DND-41 (cell line): ENCODE measurements around the gene SARM1.

Source experiments
- ATAC-seq: fragments of 200-7000 bp; cut with Tn5 transposase; 3 replicates; pipeline ENCODE4 v1.9.1; 2021; ENCODE audit warnings: low read depth; ENCODE audit not compliant: insufficient read depth
- DNase-seq: peaks from one replicate; pipeline ENCODE4 v3.0.0-alpha.2; 2020
- H2AFZ ChIP-seq: 2 replicates; pipeline ENCODE4 v1.6.0; 2012; ENCODE audit warnings: low read depth, low read length
- H3K27ac ChIP-seq: 2 replicates; pipeline ENCODE4 v1.5.1; 2012; ENCODE audit warnings: low read length, inconsistent platforms
- H3K27me3 ChIP-seq: fragments of 200-600 bp; sonication (generic); 2 replicates; pipeline ENCODE4 v1.6.0; 2012; ENCODE audit warnings: low read length, mild to moderate bottlenecking, inconsistent platforms; ENCODE audit not compliant: insufficient read depth, poor library complexity
- H3K36me3 ChIP-seq: 2 replicates; pipeline ENCODE4 v1.5.1; 2012; ENCODE audit warnings: low read length, inconsistent platforms; ENCODE audit not compliant: insufficient read depth
- H3K4me1 ChIP-seq: 2 replicates; pipeline ENCODE4 v1.5.1; 2012; ENCODE audit warnings: mild to moderate bottlenecking, low read length; ENCODE audit not compliant: insufficient read depth
- H3K4me2 ChIP-seq: 2 replicates; pipeline ENCODE4 v1.6.0; 2012; ENCODE audit warnings: mild to moderate bottlenecking, moderate library complexity, low read length, inconsistent platforms; ENCODE audit not compliant: insufficient read depth
- H3K4me3 ChIP-seq, 2 experiments: fragments of 200-600 bp in 1 of 2; shearing (Covaris generic) in 1 of 2; 2 replicates each; pipeline ENCODE4 v1.5.1; 2012 to 2016; ENCODE audit warnings: inconsistent platforms in 2 of 2, low read length in 2 of 2, mild to moderate bottlenecking in 2 of 2, low read depth in 1 of 2, moderate library complexity in 1 of 2
- H3K79me2 ChIP-seq: 2 replicates; pipeline ENCODE4 v1.6.0; 2012; ENCODE audit warnings: low read length, inconsistent platforms; ENCODE audit not compliant: insufficient read depth
- H3K9ac ChIP-seq: 2 replicates; pipeline ENCODE4 v1.6.0; 2012; ENCODE audit warnings: low read depth, mild to moderate bottlenecking, inconsistent platforms, low read length, moderate library complexity
- H3K9me3 ChIP-seq: 2 replicates; pipeline ENCODE4 v1.5.1; 2012; ENCODE audit warnings: low read length, moderate library complexity, mild to moderate bottlenecking, inconsistent platforms; ENCODE audit not compliant: insufficient read depth, severe bottlenecking
- H4K20me1 ChIP-seq: 2 replicates; pipeline ENCODE4 v1.6.0; 2012; ENCODE audit warnings: low read length; ENCODE audit not compliant: insufficient read depth
- CTCF ChIP-seq: IDR thresholded peaks from 2 replicates; pipeline ENCODE4 v1.5.1; 2012; ENCODE audit warnings: borderline replicate concordance, low read length, moderate library complexity, mild to moderate bottlenecking; ENCODE audit not compliant: poor library complexity, severe bottlenecking; ENCODE audit errors: extremely low read depth
- EZH2 ChIP-seq: IDR thresholded peaks from 3 replicates; pipeline ENCODE4 v1.6.1; 2012; ENCODE audit warnings: borderline replicate concordance, low read depth, mild to moderate bottlenecking, moderate library complexity, low read length, inconsistent platforms; ENCODE audit not compliant: severe bottlenecking

The SARM1 gene

DNA sequence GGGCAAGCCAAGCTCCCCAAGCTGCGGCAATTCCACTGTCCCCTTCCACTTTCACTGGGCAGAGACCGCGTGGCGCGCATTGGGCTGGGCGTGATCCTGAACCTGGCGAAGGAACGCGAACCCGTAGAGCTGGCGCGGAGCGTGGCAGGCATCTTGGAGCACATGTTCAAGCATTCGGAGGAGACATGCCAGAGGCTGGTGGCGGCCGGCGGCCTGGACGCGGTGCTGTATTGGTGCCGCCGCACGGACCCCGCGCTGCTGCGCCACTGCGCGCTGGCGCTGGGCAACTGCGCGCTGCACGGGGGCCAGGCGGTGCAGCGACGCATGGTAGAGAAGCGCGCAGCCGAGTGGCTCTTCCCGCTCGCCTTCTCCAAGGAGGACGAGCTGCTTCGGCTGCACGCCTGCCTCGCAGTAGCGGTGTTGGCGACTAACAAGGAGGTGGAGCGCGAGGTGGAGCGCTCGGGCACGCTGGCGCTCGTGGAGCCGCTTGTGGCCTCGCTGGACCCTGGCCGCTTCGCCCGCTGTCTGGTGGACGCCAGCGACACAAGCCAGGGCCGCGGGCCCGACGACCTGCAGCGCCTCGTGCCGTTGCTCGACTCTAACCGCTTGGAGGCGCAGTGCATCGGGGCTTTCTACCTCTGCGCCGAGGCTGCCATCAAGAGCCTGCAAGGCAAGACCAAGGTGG is 9.8 kb downstream of the SARM1 start:
- peaks cover 21% of the 10 kb centered on the region for H3K4me1 ChIP-seq
- H4K20me1 ChIP-seq: no peaks in the 10 kb centered on the region
- H3K27ac ChIP-seq: no peak overlapping the region
- H3K36me3 ChIP-seq: no peaks in the 10 kb centered on the region
- H3K79me2 ChIP-seq: no peaks in the 10 kb centered on the region
- no peak overlapping the region for H3K9ac ChIP-seq
- no peaks in the 10 kb centered on the region for H3K9me3 ChIP-seq
- no peak for TF ChIP-seq EZH2
- no peak for TF ChIP-seq CTCF
- DNase-seq: no peak
- no peak overlapping the region for H3K4me3 ChIP-seq
- no peak for ATAC-seq
- no peak overlapping the region for H3K4me2 ChIP-seq
- H3K27me3 ChIP-seq: no peaks in the 10 kb centered on the region
- H2AFZ ChIP-seq: no peak overlapping the region

DNA sequence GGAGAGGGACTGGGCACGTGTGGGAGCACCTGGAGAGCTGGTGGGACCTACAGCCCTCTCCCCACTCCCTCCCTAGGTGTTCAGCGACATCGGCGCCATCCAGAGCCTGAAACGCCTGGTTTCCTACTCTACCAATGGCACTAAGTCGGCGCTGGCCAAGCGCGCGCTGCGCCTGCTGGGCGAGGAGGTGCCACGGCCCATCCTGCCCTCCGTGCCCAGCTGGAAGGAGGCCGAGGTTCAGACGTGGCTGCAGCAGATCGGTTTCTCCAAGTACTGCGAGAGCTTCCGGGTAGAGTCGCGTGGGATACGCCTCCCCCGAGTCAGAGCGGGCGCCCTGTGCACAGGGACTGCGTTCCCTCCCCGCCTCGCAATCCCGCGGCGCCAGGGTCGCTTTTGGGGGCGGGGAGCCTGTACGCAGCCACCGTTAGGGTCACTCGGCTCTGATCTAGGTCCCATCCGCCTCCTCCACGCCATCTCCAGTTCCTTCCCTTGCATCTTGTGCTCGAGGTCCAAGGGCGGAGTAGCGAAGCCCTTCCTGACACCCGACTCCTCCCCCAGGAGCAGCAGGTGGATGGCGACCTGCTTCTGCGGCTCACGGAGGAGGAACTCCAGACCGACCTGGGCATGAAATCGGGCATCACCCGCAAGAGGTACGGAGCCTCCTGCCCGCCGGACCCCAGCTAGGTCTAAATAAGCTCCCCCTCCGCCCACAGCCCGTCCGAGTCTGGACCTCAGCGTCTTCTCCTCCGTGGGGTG is 13.0 kb downstream of the SARM1 start:
- Histone ChIP-seq H3K79me2 (no peaks in the 10 kb centered on the region), H4K20me1 (no peaks in the 10 kb centered on the region), H2AFZ (peak overlapping the region; percentile 89), H3K9me3 (no peaks in the 10 kb centered on the region), H3K36me3 (no peaks in the 10 kb centered on the region), H3K9ac (peak overlapping the region; percentile 63), H3K4me2 (peak overlapping the region; percentile 79), H3K27ac (peak overlapping the region; percentile 73), H3K4me1 (peaks cover 21% of the 10 kb centered on the region), H3K27me3 (no peaks in the 10 kb centered on the region), H3K4me3 (peak overlapping the region; percentile 33 to 85; a peak in 3 of 4 replicates)
- peak; percentile 97 for ATAC-seq
- TF ChIP-seq CTCF (no peak), EZH2 (no peak)
- peak; percentile 70 for DNase-seq

DNA sequence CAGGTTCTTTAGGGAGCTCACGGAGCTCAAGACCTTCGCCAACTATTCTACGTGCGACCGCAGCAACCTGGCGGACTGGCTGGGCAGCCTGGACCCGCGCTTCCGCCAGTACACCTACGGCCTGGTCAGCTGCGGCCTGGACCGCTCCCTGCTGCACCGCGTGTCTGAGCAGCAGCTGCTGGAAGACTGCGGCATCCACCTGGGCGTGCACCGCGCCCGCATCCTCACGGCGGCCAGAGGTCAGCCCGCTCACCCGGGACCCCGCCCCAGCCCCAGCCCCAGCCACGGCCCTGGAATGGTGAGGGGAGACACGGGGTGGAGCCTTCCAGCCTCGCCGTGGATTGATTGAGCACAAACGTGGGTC is 13.5 kb downstream of the SARM1 start:
- Histone ChIP-seq H4K20me1 (no peaks in the 10 kb centered on the region), H3K9me3 (no peaks in the 10 kb centered on the region), H3K4me1 (peaks cover 21% of the 10 kb centered on the region), H3K27ac (peak overlapping the region; percentile 73; the same call in 1 of the 2 replicates), H3K9ac (peak overlapping the region; percentile 63), H3K4me2 (peak overlapping the region; percentile 79), H3K4me3 (peak overlapping the region; percentile 33 to 85; a peak in 3 of 4 replicates), H3K27me3 (no peaks in the 10 kb centered on the region), H2AFZ (peak overlapping the region; percentile 89), H3K36me3 (no peaks in the 10 kb centered on the region), H3K79me2 (no peaks in the 10 kb centered on the region)
- no peak for ATAC-seq
- no peak for TF ChIP-seq EZH2
- TF ChIP-seq CTCF: no peak
- DNase-seq: no peak
